NCI-H1436 treated with DMSO at 0.1 percent for 48 hours (cell line): ENCODE data around the gene HTR2A.

Experiments used
- DNase-seq: peaks from one replicate; lab custom pipeline; 2025; lab: John Stamatoyannopoulos, UW

Gene HTR2A

DNA sequence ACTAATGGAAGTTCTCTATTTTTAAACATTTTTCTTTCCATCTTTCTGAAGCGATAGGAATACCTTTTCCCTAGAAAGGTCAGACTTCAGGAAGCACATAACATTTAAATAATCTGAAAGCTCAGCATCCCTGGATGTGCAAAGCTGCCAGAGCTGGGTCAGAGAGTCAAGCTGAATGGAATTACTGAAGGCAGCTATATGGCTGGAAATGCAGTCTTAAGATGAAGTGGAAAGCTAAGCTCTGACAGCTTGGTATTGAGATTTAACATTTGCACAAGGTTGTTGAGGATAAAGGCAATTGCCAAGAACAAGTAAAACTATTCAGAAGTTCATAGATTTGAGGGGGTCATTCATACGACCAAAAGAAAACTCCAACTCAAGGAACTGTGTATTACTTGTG lies 28.8 kb downstream of the HTR2A start:
- no peak for DNase-seq

DNA sequence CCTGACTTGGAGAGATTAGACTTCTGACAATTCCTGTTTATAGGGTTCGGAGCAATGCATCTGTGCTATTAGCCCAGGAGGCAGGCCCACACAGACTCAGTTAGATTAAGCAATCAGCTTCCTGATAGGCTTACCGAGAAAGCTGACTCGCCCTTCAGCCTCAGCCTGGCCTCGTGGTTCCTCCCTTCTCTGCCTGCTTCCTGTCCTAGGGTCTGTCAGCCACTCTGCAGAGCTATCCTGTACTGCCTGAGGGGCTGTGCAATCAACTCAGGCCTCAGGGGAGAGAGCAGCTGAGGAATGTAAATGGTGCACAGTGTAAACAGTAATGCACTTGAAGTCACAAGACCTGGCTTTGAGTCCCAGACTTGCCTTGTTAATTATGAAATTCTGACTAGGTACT lies 30.7 kb downstream of the HTR2A start:
- no peak for DNase-seq

DNA sequence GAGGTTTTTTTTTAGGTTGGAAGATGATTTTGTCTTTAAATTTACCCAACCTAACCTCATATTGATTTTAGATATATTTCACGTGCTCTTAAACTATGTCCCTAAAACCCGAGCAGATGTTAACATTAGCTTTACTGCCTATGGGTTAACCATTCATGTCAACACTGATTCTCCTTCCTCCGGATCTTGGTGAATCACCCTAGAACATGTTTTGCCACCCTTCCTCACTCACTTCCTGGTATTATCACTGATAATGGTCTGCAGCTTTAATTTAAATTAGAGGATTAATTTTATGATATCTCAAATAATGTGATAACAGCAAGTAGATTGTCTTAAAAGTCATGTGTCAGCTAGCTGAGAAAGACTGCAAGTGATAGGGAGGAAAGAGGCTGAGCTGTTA lies 31.9 kb downstream of the HTR2A start:
- DNase-seq = no peak

DNA sequence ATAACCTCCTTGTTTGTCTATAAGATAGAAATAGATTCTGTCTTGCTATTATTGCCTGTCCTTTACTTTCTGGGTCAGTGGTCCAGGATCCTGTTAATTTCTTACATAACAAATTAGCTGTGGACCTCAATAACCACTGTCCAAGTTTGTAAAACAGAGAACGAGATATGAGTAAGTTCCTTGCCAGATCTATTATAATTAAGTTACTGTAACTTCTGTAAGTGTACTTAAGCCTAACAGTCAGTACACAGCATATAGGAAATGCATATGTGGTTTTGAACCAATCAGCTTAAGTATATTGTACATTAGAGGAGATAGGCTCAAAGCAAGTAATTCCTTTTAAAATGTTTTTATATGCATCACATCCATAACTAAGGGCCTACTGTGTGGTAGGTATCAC lies 34.9 kb downstream of the HTR2A start:
- no peak for DNase-seq

DNA sequence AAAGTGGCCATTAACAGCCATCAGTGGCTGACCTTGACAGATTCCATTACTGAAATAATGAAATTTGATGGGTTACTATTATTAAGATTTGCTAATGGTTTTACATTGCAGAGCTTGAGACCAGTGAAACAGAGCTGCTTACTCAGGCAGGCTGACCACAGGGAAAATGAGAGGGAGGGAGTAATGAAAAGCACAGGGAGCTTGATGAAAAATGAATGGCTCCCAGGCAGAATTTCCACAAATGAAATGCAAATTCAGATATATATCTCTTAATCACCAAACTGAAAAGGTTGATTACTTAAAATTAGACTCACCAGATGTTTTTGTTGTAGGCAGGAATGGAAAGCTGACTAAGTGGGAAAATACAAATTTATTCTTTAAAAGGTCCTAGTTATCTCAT lies 36.1 kb downstream of the HTR2A start:
- DNase-seq = no peak

DNA sequence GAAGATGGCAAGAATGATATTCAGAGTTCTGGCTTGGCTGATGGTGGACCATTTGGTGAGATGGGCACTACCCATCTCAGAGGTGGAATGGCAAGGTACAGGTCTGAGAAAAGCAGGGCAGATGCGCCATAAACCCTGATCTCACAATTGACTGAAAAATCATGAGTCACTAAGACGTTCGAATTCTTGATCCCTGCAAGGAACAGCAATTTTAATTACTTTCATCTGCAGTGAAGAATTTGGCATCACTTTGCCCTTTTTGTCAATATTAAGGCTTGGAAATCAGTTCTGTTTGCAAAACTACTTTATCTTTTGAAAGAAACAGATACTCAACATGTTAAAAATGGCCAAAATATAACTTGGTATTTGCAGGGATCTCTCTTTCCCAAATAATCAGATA lies 38.1 kb downstream of the HTR2A start:
- DNase-seq = no peak

DNA sequence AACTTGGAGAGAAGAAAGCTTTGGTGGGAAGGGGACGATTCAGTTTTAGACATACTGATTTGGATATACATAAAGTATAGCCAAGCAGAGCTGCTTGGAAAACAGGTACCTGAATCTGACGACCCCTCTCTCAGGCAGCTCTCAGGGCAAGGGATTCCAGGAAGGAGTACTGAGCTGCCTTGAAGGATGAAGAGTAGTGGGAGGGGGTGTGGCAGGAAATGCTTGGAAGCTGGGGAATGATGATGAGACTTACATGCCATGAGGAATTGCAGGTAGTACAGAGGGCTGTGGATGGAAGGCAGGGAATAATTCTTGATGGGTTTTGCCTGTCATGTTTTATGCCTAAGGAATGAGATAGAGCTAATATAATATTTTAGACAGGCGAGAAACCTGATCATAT lies 38.7 kb downstream of the HTR2A start:
- DNase-seq = no peak

DNA sequence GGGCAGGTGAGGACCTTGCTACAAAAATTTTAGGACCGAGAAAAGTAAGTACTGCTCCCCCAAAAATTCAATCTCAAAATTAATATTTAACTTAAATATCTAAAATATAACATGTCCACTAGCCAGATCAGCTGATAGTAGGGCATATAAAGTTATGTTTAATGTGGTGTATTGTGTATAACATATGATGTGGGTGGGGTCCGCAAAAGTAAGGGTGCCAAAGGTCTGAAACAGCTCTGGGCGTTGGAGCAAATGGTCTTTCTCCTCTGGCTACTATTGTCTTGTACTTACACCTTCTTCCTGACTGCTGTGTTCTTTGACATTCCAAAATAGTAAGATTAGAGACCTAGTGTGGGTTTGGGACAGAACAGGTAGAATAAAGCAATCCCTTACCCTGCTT lies 41.2 kb downstream of the HTR2A start:
- DNase-seq = no peak

DNA sequence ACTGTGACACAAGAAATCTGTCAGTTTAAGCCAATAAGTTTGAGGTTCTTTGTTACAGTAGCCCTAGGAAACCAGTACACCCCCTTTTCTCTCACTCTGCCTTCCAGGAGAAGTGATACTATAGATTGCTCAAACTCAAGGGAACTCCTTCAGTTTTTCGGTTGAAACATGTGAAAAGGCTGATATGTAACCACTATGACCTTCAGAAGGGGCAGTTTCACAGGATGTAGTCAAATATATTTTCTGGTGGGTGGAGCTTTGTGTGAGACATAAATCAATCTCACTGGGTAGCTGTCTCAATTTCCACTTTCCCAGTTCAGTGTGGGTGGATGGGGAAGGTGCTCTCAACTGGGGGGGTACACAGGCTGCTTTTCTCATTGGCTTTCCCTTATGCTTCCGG lies 41.7 kb downstream of the HTR2A start:
- no peak for DNase-seq

DNA sequence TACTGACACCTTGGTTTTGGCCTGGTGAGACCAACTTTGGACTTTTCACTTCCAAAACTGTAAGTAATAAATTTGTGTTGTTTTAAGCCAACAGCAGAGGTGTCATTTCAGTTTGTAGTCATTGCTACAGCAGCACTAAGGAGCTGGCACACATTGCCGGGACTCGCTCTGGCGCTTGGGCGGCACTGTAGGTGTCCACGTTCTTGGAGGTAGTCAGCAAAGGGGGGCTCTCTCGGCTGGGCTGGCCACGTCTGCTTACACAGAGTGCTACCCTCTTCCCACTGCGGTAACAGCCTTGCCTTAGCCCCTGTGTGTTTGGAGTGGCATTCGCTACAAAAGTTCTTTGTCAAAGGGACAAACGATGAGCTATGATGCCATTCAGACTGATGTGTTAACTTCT lies 44.7 kb downstream of the HTR2A start:
- no peak for DNase-seq

DNA sequence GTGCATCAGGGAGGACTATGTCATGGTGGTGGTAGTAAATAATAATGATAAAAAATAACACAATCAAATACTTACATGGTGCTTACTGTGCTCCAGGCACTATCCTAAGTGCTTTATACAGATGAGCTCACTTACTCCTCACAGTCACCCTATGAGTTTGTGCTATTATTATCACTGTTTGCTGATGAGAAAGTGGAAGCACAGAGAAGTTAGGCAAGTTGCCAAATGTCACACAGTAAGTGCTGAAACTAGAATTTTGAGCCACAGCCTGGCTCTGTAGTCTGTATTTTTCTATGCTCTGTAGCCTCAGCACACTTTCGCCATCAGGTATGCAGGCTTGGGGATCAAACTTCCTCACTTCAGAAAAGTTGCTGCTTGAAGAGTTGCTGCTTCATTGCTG lies 46.6 kb downstream of the HTR2A start:
- no peak for DNase-seq

DNA sequence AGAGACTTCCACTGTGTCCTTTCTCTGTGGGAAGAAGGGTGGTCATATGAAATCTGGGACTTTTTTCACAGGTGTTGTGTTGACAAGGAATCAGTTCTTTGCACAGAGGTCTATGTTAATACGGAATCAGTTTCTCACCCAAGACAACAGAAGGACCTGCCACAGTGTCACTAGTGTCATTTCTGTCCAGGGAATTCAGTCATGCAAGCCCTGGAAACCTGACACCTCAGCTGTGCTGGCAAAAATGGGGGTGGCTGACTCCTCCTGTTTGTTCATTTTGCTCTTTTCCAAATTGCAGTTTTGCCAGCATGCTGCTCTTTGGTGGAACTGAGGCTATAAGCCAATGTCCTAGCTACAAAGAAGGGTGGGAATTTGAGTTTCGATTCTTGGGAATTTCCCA lies 50.1 kb downstream of the HTR2A start:
- no peak for DNase-seq

DNA sequence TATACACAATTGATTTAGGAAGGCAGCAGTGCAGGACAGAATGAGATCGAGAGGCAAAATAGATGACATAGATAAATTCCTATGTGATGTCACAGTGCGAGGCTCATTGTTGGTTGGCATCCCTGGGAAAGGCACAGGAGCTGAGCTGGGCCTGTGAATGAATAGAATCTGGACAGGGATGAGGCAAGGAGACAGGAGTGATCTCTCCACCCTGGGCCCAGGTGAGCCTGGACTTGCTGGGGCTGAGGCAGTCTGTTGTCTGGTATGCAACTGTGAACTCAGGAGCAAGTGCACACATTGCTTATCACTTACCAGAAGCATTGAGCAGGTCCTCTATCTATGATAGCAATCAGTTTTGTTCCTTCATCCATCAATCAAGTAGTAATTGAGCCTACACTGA lies 51.7 kb downstream of the HTR2A start:
- no peak for DNase-seq

DNA sequence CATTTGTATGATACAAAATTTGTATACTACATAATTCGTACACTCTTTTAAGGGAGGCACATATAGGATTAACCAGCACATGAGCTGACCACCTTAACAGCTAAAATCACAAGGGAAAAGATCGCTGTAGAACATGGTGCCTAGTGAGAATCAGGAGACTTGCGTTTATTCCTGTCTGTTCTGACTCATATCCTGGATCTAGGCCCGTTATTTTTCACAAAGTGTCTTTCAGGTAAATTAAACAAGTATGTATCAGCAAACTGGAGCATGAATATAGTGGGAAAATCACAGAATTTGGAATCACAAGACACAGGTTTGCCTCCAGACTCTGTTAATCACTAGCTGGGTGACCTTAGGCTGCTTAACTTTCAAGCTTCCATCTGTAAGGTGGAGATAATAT lies 52.4 kb downstream of the HTR2A start:
- DNase-seq = no peak

DNA sequence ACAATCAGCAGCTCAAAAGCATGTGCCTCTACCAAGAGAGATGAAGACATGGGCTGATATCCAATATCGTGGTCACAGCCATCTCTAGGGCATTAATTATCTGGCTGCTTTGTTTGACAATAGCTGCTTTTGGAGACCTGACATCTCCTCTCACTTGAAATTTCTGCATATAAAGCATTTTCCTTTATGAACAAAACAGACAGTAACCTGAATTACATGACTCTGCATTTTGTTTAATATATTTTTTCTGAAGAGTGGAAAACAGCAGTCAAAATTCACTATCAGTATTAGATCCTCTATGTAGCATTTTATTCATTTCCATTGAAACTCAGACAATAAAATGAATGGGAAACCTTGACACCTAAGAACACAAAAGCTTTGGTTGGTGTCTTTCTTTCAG lies 57.5 kb downstream of the HTR2A start:
- DNase-seq = no peak

DNA sequence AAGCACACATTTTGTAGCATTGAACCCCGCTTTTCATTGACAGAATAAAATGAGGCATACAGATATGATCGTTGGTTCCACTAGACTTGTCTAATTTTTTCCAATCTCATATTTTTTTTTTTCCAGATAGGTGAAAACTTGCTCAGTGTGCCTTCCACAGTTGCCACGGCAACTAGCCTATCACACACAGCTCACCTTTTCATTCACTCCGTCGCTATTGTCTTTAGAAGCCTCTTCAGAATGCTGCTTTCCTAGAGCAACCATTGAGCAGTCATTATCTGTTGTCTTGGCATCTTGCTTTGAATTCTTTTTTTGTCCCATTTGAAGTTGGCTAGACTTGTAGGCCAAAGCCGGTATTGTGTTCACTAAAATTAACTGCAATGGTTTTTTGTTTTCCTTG lies 62.2 kb downstream of the HTR2A start:
- no peak for DNase-seq

DNA sequence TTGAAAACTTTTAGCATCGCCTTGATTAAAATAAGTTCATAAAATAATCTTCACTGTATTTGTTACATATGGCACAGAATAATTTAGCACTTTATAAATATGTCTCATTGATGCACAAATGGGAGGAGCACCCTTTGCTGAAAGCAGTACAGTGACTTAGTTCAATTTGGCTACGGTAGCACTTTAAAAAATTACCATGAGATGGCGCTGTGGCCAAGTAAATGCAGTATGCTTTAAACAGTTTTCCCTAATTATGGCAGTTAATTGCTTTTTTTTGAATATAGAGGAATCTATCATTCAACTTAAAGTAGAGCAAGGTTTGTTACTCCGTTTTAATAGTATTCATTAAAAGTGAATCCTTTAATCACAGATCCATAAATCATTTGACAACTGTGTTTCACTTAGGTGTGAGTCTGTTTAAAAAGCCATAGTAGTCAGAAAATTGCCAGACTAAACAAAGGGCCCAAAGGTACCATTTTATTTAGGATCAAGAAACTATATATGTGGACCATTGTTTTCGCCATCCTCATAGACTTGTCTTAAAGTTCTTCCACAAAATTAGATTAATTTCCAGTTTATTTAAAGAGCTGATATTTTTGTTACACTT lies 65.2 kb downstream of the HTR2A start:
- DNase-seq = no peak

DNA sequence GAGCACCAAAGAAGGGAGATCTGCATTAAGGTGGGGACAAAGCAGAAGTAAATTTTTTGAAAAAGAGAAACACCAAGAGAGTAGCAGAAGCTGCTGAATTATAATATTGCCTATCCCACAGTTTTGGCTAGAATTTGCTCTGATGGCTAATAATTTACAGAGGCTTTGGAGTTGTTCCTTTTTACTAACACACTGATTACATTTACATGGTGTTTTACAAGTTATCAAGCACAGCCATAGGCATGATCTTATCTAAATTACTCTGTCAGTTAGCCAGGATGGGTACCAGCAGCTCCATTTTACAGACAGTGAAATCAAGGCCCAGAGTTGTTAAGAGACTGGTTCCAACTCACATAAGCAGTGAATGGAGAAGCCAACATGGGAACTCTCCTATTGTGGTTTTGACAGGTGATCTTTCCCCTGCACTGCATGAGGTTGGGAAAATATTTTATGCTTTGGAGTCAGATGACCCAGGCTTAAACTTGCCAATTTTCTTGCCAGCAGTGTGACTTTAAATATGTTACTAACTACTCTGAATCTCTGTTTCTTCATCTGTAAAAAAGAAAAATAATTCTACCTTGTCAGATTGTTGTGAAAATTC lies 66.3 kb downstream of the HTR2A start:
- DNase-seq = no peak

DNA sequence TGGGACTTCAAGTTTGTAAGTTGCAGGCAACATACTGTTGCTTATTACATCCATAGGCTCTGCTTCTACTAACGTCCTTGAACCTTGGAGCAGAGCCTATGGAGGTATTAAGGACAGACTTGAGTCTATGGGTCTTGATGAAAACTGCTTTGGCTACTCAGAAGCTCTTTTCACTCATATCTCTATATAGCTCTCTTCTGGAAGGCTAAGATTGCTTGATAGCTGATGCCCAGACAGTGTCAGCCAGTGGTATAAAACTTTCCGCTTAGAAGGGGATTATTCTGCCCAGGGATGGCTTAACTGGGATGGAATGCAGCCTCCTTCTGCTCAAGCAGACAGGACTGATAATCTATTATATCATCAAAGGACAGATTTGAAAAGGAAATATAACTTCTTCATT lies 74.3 kb downstream of the HTR2A start:
- DNase-seq = no peak

DNA sequence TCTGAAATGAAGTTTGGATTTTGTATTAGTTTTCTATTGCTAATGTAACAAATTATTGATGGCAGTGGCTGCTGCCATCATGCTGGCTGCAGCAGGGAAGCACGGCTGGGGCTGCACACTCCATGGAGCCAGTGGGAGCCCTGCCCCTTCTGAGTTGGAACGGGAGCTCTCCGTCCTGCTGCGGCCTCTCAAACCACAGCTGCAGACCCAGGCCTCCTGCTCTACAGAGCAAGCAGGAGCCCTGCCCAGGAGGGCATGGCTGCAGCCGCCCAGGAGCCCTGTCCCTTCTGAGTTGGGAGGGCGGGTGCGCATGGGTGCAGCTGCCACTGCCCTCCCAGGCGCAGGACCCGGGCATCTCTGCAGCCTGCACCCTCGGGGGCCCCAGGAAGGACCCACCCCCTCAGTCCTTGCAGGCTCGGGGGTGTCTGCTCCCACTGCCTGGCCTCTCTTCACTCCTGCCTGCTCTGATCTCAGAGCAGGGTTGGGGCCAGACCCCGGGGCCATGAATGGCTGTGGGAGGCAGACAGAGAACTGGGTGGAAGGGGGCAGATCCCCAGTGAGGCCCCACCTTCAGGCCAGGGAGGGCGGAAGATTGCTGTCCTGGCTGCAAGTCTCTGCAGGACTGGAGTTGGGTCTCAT lies 78.9 kb downstream of the HTR2A start:
- no peak for DNase-seq

DNA sequence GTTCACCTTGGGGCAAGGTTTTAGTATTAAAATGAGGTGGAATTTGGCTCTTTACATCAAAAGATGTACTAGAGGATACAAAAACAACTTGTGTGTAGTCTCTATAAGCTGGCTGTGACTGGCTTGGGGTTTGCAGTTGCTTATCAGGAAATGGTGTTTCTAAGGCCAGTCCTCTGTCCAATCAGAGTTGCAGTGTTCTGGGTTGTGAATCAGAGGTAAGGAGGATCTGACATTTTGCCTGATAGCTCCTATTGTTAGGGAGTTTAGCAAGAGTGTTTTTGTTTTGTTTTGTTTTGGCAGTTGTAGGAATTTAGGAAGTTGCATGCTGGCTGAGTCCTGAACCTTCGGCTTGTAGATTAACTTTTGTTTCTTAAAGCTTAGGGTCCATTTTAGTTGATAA lies 79.8 kb downstream of the HTR2A start:
- DNase-seq = no peak

DNA sequence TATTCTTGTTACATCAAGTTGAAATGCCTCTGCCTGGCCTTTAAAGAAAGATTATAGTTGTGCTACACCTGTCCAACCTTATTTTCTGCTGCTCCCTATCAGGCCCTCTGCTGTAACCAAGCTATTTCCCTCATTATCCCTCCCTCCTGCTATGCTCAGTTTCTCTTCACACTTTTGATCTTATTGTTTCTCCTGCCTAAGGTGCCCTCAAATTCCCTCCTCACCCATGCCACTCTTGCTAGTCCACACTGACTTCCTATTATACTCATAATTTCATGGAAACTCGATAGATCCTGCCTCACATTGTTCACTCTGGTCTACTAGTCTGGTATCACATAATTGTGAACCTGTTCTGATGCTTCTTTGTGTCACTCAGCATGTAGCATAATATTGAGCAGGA lies 80.5 kb downstream of the HTR2A start:
- no peak for DNase-seq

DNA sequence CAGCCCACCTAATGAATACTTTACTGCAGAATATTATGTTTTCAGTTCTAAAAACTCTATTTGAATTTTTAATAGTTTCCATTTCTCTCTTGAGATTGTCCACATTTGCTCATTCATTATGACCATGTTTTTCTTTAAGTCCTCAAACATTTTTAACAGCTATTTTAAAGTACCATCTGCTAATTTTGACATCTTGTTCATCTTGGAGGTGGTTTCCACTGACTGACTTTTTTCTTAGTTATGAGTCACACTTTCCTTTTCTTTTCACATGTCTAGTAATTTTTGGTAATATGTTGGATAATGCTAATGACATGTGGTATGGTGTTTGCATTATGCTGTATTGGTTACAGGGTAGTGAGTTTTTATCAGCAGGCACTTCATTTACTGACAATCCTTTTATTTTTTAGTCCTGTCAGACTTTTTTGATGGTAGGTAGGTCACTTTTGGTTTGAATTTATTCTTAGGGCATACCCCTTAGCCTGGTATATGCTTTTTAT lies 84.5 kb downstream of the HTR2A start:
- no peak for DNase-seq

DNA sequence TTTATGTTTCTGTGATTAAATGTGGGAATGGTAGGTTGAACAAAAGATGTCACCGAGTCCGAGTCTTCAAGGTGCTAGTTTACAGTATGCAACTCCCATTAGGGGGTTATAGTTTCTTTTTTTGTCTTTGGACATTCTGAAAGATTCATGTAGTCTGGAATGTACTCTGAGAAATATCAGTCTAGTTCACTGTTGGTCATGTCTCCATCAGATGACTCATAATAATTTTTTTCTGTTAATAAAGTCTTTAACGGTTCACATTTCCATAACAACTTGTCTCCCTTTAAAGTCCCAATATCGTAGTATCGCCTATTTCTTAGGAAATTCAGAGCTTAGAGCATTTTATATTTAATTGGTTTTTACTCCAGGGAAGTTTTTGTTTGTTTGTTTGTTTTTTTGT lies 86.4 kb downstream of the HTR2A start:
- no peak for DNase-seq
